Neural cell (in vitro differentiated cells): ENCODE results near the gene PLAAT2.

ENCODE experiments used
- CTCF ChIP-seq: fragments of 450-650 bp; IDR thresholded peaks from 2 replicates; pipeline ENCODE4 v1.5.1; 2014; ENCODE audit warnings: antibody characterized with exemption, mild to moderate bottlenecking, moderate library complexity; ENCODE audit not compliant: poor library complexity, severe bottlenecking
- TAF1 ChIP-seq: IDR thresholded peaks from 2 replicates; pipeline ENCODE4 v1.6.1; 2012; ENCODE audit warnings: low read depth

GRCh38 chr11:63598556-63598955 lies 35.4 kb upstream of the PLAAT2 start:
- no peak for TF ChIP-seq CTCF
- TF ChIP-seq TAF1, result no peak
